ENCODE data around the gene ACVR1. TPM values are rescaled to one million over a fixed set of nuclear protein-coding genes. Genes with fewer than 3 reads are reported as not detected.

The ACVR1 gene
- total and polyA plus RNA-seq, 2 donors (not counting 3 experiments of a cell fraction or from before 2014, with no cell fraction given) = 24.8 to 33.6 TPM

DNA sequence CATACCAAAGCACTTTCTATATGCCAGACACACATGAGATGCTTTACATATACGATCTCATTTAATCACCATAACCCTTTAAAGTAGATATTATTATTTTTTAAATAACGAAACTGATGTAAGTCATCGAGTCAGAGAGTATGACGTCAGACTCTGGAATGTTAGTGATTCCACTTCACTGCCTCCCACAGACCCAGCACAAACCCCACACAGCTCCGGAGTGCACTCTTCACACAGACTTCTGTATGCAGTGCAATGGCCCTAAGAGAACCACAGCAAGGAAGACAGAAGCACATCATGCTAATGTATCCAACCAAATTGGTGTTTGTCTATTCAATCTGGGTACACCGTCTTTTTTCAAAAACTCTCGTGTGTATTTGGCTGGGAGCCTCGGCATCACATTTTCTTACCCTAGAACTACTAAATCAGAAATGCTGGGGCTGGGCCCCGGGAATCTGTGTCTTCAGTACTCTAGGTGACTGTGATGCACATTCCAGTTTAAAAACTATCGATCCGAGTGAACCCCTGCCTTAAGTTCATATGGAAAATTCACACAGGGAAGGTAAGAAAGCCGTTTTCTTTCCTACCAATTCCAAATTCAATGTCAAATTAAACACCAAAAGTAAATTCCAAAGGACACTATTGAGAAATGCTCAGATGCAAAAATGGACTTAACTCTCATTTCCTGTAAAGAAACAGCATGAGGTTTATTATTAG lies 129.7 kb downstream of the ACVR1 start:
- DNase-seq (ENCODE audit: low read depth, low spot score) = no peak
- H3K9me1 ChIP-seq (replicated peaks; ENCODE audit: control insufficient read depth, extremely low read depth, insufficient read depth, low read length) = no peaks in the 10 kb centered on the region
- no peak overlapping the region for H3K4me3 ChIP-seq (replicated peaks in 1 of 3; ENCODE audit: insufficient read depth in 1 of 3, low read depth in 1 of 3, low read length in 3 of 3)
- H3K27me3 ChIP-seq (ENCODE audit: control insufficient read depth in 2 of 2, insufficient read depth in 2 of 2, low read length in 2 of 2) = no peaks in the 10 kb centered on the region
- H4K20me1 ChIP-seq (replicated peaks; ENCODE audit: control insufficient read depth, extremely low read depth, insufficient read depth, low read length) = no peaks in the 10 kb centered on the region
- H3K36me3 ChIP-seq (ENCODE audit: control insufficient read depth in 2 of 2, extremely low read depth in 1 of 2, insufficient read depth in 2 of 2, low read length in 2 of 2) = peaks cover 0 to 9% of the 10 kb centered on the region in 2 experiments
- no peak overlapping the region for H3K27ac ChIP-seq (ENCODE audit: insufficient read depth, low read depth, low read length)
- no peak for FAIRE-seq
- TF ChIP-seq FOS (IDR thresholded peaks at IDR 0.05; ENCODE audit: borderline replicate concordance, insufficient read depth, low read length) (no peak), EZH2 (IDR thresholded peaks at IDR 0.05; ENCODE audit: borderline replicate concordance, low read depth, low read length, severe bottlenecking) (no peak), POLR2AphosphoS5 (IDR thresholded peaks at IDR 0.05; ENCODE audit: insufficient read depth, low read depth, low read length) (no peak), POLR2A (IDR thresholded peaks at IDR 0.05; ENCODE audit: low read depth, low read length) (no peak), GATA2 (IDR thresholded peaks at IDR 0.05; ENCODE audit: insufficient read depth, insufficient read length, low read depth, low read length) (no peak), MYC (IDR thresholded peaks at IDR 0.05; ENCODE audit: low read depth, low read length) (no peak)
- TF ChIP-seq, protein P1, sequence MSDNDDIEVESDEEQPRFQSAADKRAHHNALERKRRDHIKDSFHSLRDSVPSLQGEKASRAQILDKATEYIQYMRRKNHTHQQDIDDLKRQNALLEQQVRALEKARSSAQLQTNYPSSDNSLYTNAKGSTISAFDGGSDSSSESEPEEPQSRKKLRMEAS (IDR thresholded peaks at IDR 0.05; ENCODE audit: insufficient read depth, insufficient read length) = no peak
- TF ChIP-seq, protein P2, sequence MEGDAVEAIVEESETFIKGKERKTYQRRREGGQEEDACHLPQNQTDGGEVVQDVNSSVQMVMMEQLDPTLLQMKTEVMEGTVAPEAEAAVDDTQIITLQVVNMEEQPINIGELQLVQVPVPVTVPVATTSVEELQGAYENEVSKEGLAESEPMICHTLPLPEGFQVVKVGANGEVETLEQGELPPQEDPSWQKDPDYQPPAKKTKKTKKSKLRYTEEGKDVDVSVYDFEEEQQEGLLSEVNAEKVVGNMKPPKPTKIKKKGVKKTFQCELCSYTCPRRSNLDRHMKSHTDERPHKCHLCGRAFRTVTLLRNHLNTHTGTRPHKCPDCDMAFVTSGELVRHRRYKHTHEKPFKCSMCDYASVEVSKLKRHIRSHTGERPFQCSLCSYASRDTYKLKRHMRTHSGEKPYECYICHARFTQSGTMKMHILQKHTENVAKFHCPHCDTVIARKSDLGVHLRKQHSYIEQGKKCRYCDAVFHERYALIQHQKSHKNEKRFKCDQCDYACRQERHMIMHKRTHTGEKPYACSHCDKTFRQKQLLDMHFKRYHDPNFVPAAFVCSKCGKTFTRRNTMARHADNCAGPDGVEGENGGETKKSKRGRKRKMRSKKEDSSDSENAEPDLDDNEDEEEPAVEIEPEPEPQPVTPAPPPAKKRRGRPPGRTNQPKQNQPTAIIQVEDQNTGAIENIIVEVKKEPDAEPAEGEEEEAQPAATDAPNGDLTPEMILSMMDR (IDR thresholded peaks at IDR 0.05; ENCODE audit: extremely low read depth in 1 of 2, insufficient read depth in 1 of 2, low read depth in 1 of 2, low read length in 2 of 2) = no peak
- no TSS peak for BruUV-seq (replicated peaks)
- no peaks in the 10 kb centered on the region for H3K9me3 ChIP-seq (replicated peaks; ENCODE audit: control insufficient read depth, insufficient read depth, low read length)
- H2AFZ ChIP-seq (ENCODE audit: low read depth, low read length) = no peak overlapping the region
- no peak overlapping the region for H3K9ac ChIP-seq (replicated peaks; ENCODE audit: extremely low read depth, insufficient read depth, low read length)
- CTCF ChIA-PET = no interaction called here
- POLR2A ChIA-PET = no interaction called here
- no peaks in the 10 kb centered on the region for H3K4me1 ChIP-seq (ENCODE audit: control insufficient read depth, extremely low read depth, insufficient read depth, low read length)
- no peaks in the 10 kb centered on the region for H3K79me2 ChIP-seq (ENCODE audit: control insufficient read depth, insufficient read depth, low read length)
- no peak overlapping the region for H3K4me2 ChIP-seq (ENCODE audit: insufficient read depth, low read length)
- intact Hi-C loops (cut with micrococcal nuclease) (no loop called here), dilution Hi-C loops (cut with MboI; ENCODE audit: extremely low pct_ligation_motif_present, low sequenced_read_pairs) (no loop called here)

All from endothelial cell of umbilical vein (primary cell).